Subcutaneous abdominal adipose tissue (tissue), 5 donors: ENCODE measurements around the gene TAOK2.
"Not testable (repeated sequence)": the region's sequence is repeated elsewhere in the genome, so short reads cannot be mapped to it uniquely, and the experiment has no call there.

Source experiments
- H3K27ac ChIP-seq: one replicate; pipeline ENCODE4 v1.7.0; 2013; ENCODE audit warnings: low read depth, mild to moderate bottlenecking, inconsistent platforms, low read length, moderate library complexity
- H3K27me3 ChIP-seq, 5 donors: one replicate each; pipeline ENCODE4 v1.7.0; 2013; ENCODE audit warnings: low read length in 5 of 5, inconsistent platforms in 1 of 5; ENCODE audit not compliant: control insufficient read depth in 5 of 5, insufficient read depth in 4 of 5
- H3K36me3 ChIP-seq, 5 donors: one replicate each; pipeline ENCODE4 v1.7.0; 2013; ENCODE audit warnings: low read length in 5 of 5; ENCODE audit not compliant: control insufficient read depth in 5 of 5, insufficient read depth in 5 of 5
- H3K4me1 ChIP-seq, 5 donors: one replicate each; pipeline ENCODE4 v1.7.0; 2013; ENCODE audit warnings: low read length in 5 of 5, mild to moderate bottlenecking in 3 of 5, moderate library complexity in 1 of 5; ENCODE audit not compliant: control insufficient read depth in 5 of 5, insufficient read depth in 5 of 5
- H3K4me3 ChIP-seq, 5 donors: one replicate each; pipeline ENCODE4 v1.7.0; 2013; ENCODE audit warnings: low read length in 5 of 5, low read depth in 1 of 5
- H3K9ac ChIP-seq, 5 donors: one replicate each; pipeline ENCODE4 v1.7.0; 2013; ENCODE audit warnings: low read length in 5 of 5, mild to moderate bottlenecking in 4 of 5, moderate library complexity in 3 of 5
- H3K9me3 ChIP-seq, 5 donors: one replicate each; pipeline ENCODE4 v1.7.0; 2013; ENCODE audit warnings: low read length in 5 of 5; ENCODE audit not compliant: control insufficient read depth in 5 of 5
- donor health status: healthy.
- donor health status: healthy.
- donor health status: healthy.
- donor health status: healthy.
- donor health status: healthy.

TAOK2 gene

DNA sequence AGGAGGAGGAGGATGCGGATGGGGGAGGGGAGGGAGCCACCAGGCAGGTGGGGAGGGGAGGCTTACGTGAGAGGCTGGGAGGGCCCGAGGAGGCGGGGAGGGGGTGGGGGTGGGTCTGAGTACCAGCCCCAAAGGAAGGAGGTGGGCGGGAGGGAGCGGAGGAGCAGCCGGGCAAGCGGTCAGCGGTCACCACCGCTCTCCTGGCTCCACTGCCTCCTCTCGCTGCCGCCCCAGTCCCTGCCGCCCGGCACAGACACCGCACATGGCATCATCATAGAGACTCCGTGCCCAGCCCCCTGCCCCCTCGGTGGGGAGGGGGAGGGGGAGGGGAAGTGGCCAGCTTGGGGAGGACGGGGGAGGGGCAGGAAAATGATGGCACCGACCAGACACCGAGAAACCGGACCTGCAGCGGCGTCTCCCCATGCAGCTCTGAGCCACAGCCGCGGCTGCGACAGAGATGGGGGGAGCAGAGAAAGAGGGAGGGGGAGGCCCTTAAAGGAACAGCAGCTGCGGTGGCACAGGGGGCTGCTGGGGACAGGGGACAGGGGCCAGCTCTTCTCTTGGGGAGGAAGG lies 57.3 kb downstream of the TAOK2 start, which contains the start of gene TLCD3B:
TLCD3B (minus strand) TSS at position 431 of the 573 bp plus-strand sequence. CDS start 744 bp downstream, outside the sequence.
- Histone ChIP-seq H3K27me3 (peaks cover 33 to 66% (median 62%) of the 10 kb centered on the region in 5 donors), H3K4me3 (no peak within 1 kb of the TSS), H3K9ac (no peak within 1 kb of the TSS), H3K27ac (no peak within 1 kb of the TSS), H3K36me3 (no peaks in the 10 kb centered on the region), H3K4me1 (peaks cover 0 to 4% (median 0%) of the 10 kb centered on the region in 5 donors), H3K9me3 (no peaks in the 10 kb centered on the region)

DNA sequence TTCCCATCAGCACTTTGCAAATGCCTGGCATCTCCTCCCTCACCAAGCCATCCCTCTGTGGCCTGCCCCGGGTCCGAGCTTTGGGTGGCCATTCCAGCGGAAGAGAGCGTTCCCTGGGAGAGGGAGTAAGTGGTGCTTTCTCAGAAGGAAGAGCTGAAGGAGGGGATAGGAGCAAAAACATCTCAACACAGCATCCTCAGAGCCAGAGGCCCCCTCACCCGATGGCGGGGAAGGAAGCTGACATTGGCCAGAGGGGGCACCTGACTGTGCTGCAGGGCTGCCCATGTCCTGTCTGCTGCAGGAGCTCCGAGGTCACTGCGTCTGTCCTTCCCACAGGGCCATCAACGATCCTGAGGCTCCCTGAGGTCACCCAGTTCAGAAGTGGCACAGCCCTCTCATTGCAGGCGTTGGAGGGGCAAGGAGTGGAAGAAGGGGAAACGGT lies 57.8 kb downstream of the TAOK2 start:
- H3K27ac ChIP-seq: no peak overlapping the region
- H3K4me3 ChIP-seq: no peak overlapping the region
- H3K9me3 ChIP-seq: no peaks in the 10 kb centered on the region
- H3K4me1 ChIP-seq: peaks cover 0 to 4% (median 0%) of the 10 kb centered on the region in 5 donors
- H3K9ac ChIP-seq: no peak overlapping the region
- no peaks in the 10 kb centered on the region for H3K36me3 ChIP-seq
- peaks cover 36 to 66% (median 58%) of the 10 kb centered on the region in 5 donors for H3K27me3 ChIP-seq

DNA sequence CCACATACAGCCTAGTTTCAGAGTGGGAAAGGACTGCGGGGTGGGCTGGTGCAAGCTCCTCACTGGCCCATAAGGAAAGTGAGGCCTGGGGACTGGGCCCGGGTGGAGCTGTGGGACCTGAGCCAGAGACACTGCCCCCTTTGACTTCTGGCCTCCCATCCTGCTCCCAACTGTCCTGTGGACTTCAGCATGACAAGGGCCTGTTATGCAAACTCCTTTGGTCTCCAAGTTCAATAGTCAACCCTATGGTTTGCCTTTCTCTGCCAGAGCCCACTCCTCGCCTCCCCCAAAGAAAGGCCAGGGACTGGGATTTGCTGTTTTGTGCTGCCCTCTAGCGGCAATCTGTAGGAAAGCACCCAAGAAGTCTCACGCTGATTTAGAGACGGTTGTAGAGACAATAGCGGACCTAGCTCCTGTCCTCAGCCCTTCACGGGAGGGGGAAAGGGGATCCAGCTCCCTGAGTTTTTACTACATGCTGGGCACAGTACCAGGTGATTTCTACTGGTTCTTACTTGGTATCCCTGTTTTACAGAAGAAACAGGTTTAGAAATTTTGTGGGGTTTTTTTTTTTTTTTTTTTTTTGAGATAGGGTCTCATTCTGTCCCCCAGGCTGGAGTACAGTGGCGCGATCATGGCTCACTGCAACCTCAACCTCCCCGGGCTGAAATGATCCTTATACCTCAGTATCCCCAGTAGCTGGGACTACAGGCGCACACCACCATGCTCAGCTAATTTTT lies 58.6 kb downstream of the TAOK2 start:
- Histone ChIP-seq H3K27me3 (peaks cover 33 to 59% (median 50%) of the 10 kb centered on the region in 5 donors), H3K36me3 (no peaks in the 10 kb centered on the region), H3K9ac (no peak overlapping the region), H3K27ac (no peak overlapping the region), H3K4me1 (peaks cover 0 to 4% (median 0%) of the 10 kb centered on the region in 5 donors), H3K4me3 (no peak overlapping the region), H3K9me3 (no peaks in the 10 kb centered on the region)

DNA sequence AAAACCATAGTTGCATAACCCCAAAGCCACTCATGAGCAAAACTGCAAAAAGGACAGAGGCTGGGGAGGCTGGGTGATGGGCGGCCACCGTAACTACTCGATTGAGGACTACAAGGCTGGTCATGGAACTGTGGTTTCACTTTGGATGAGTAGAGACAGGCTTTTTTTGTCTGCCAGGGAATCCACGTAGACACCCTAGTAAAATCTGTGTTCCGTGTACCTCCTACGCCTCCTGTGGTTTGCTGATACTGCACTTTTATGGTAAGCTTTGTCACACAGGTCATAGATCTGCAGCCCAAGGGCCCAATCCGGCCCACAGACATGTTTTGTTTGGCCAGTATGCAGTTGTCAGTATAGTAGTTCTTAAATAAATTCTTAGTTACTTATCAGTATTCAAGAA lies 59.6 kb downstream of the TAOK2 start:
- Histone ChIP-seq H3K27me3 (peaks cover 33 to 49% (median 43%) of the 10 kb centered on the region in 5 donors), H3K4me1 (peaks cover 0 to 4% (median 0%) of the 10 kb centered on the region in 5 donors), H3K9me3 (no peaks in the 10 kb centered on the region), H3K9ac (no peak overlapping the region), H3K36me3 (no peaks in the 10 kb centered on the region), H3K27ac (no peak overlapping the region), H3K4me3 (no peak overlapping the region)

DNA sequence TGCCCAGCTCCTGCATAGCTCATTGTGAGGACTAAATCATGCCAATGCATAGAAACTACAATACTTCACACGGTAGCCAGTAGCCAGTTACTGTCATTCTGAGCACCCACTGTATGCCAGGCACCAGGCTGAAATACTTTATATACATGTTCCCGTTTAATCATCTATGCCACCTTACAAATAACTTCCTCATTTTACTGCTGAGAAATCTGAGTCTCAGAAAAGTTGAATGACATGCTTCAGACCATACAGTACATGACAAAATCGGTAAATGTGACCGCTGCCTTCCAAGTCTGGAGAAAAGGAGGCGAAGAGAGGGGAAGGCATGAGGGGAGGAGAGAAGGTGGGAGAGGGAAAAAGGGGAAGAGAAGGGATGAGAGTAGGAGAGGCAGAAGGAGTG lies 66.6 kb downstream of the TAOK2 start:
- H3K27me3 ChIP-seq: peaks cover 0 to 4% (median 1%) of the 10 kb centered on the region in 5 donors
- no peak overlapping the region for H3K4me3 ChIP-seq
- no peaks in the 10 kb centered on the region for H3K36me3 ChIP-seq
- H3K9me3 ChIP-seq: no peaks in the 10 kb centered on the region
- H3K27ac ChIP-seq: no peak overlapping the region
- no peak overlapping the region for H3K9ac ChIP-seq
- H3K4me1 ChIP-seq: no peaks in the 10 kb centered on the region

DNA sequence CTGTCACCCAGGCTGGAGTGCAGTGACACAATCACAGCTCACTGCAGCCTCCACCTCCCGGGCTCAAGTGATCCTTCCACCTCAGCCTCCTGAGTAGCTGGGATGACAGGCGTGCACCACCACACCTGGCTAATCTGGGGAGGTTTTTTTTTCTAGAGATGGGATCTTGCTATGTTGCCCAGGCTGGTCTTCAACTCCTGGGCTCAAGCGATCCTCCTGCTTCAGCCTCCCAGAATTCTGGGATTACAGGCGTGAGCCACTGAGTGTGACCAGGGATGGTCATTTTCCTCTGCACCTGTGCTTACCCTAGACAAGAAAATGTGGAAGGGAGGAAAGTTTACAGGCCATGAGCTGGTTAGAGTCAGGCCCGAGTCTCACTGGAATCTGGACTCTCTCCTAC lies 67.0 kb downstream of the TAOK2 start:
- H3K9me3 ChIP-seq, H3K36me3 ChIP-seq, H3K27me3 ChIP-seq, H3K4me1 ChIP-seq, H3K9ac ChIP-seq, H3K4me3 ChIP-seq, H3K27ac ChIP-seq: not testable (repeated sequence)

DNA sequence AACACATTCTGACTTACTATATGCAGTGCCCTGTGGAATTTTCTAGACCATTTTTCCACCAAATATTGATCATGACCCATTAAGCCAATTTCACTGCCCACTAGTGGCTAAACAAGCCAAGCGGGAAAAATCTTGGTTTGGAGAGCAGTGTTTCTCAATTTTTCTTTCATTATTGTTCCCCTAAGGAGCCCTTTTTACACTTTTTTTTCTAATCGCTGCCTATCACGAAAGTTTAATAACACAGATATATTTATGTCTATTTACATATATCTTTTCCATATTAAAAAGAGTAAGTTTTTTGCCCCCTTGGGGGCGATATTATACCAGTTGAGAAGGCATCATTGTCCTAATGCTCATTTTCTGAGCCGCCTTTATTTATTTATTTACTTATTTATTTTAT lies 68.2 kb downstream of the TAOK2 start:
- Histone ChIP-seq H3K4me3 (no peak overlapping the region), H3K9ac (no peak overlapping the region), H3K4me1 (no peaks in the 10 kb centered on the region), H3K27me3 (peaks cover 0 to 4% (median 0%) of the 10 kb centered on the region in 5 donors), H3K9me3 (no peaks in the 10 kb centered on the region), H3K27ac (no peak overlapping the region), H3K36me3 (no peaks in the 10 kb centered on the region)
